HepG2 (cell line): Measurements from ENCODE around the gene ABT1. TPM values are rescaled to one million over a fixed set of nuclear protein-coding genes. Genes with fewer than 3 reads are reported as not detected.

Experiments
- ADNP ChIP-seq: sonication (generic); formaldehyde crosslinking; IDR thresholded peaks from 2 replicates; pipeline ENCODE4 v1.4.0; 2020; ENCODE audit warnings: missing genetic modification reagents
- AHDC1 ChIP-seq: sonication (generic); formaldehyde crosslinking; IDR thresholded peaks from 2 replicates; pipeline ENCODE4 v1.5.1; 2020; ENCODE audit warnings: mild to moderate bottlenecking, missing genetic modification reagents, borderline replicate concordance
- FOXA3 ChIP-seq: IDR thresholded peaks from 2 replicates; pipeline ENCODE4 v1.6.1; 2016; ENCODE audit warnings: missing genetic modification reagents, missing compliant biosample characterization
- FOXK1 ChIP-seq: sonication (generic); formaldehyde crosslinking; IDR thresholded peaks from 2 replicates; pipeline ENCODE4 v1.4.0; 2020; ENCODE audit warnings: low read depth, missing genetic modification reagents, borderline replicate concordance
- HOXA7 ChIP-seq: sonication (generic); formaldehyde crosslinking; IDR thresholded peaks from 2 replicates; pipeline ENCODE4 v1.8.1; 2022; ENCODE audit warnings: mild to moderate bottlenecking, missing genetic modification reagents, moderate library complexity
- MEF2D ChIP-seq: sonication (generic); formaldehyde crosslinking; IDR thresholded peaks from 2 replicates; pipeline ENCODE4 v1.5.1; 2020; ENCODE audit warnings: mild to moderate bottlenecking, missing genetic modification reagents
- MEIS1 ChIP-seq: sonication (generic); formaldehyde crosslinking; IDR thresholded peaks from 2 replicates; pipeline ENCODE4 v1.9.0; 2021; ENCODE audit warnings: mild to moderate bottlenecking, missing genetic modification reagents, moderate library complexity, borderline replicate concordance
- MYC ChIP-seq: sonication (generic); formaldehyde crosslinking; IDR thresholded peaks from 2 replicates; pipeline ENCODE4 v1.9.0; 2021; ENCODE audit warnings: missing genetic modification reagents, borderline replicate concordance
- TSC22D2 ChIP-seq: sonication (generic); formaldehyde crosslinking; IDR thresholded peaks from 2 replicates; pipeline ENCODE4 v1.5.1; 2020; ENCODE audit warnings: missing genetic modification reagents, mild to moderate bottlenecking, borderline replicate concordance
- XRCC5 ChIP-seq: fragments of 200-400 bp; formaldehyde crosslinking; optimal IDR thresholded peaks from 2 replicates; pipeline ENCODE3; 2017; ENCODE audit warnings: mild to moderate bottlenecking, low read length
- ZBED4 ChIP-seq: sonication (generic); formaldehyde crosslinking; IDR thresholded peaks from 2 replicates; pipeline ENCODE4 v1.4.0; 2020; ENCODE audit warnings: missing genetic modification reagents, borderline replicate concordance
- ZBTB3 ChIP-seq: sonication (generic); formaldehyde crosslinking; IDR thresholded peaks from 2 replicates; pipeline ENCODE4 v1.4.0; 2020; ENCODE audit warnings: low read depth, mild to moderate bottlenecking, moderate library complexity, missing genetic modification reagents, borderline replicate concordance
- ZNF709 ChIP-seq: sonication (generic); formaldehyde crosslinking; IDR thresholded peaks from 2 replicates; pipeline ENCODE4 v1.5.0; 2020; ENCODE audit warnings: mild to moderate bottlenecking, missing genetic modification reagents
- ZNF784 ChIP-seq: sonication (generic); formaldehyde crosslinking; IDR thresholded peaks from 2 replicates; pipeline ENCODE4 v1.5.1; 2020; ENCODE audit warnings: missing genetic modification reagents, mild to moderate bottlenecking, borderline replicate concordance
- polyA plus RNA-seq, 8 experiments: library from polyadenylated mRNA; depleted of rRNA in 3 of 8; stranded (reverse) in 7 of 8; unstranded in 1 of 8; fragments of >200 nt; fragmentation: Illumina TruSeq in 4 of 8; extraction: Trizol in 4 of 8; gene quantifications; 2 replicates each; pipeline versions ENCODE4 v1.2.1 to v1.2.3, GENCODE V29; 2011 to 2016; ENCODE audit warnings: low read depth in 4 of 8, missing spikeins in 1 of 8, mixed read lengths in 1 of 8; ENCODE audit not compliant: insufficient read depth in 1 of 8
- total RNA-seq, 5 experiments: library from RNA; depleted of rRNA; stranded (reverse); fragments of >200 nt; fragmentation: Illumina TruSeq; extraction: Trizol; gene quantifications; 2 replicates each; pipeline ENCODE4 v1.2.3, GENCODE V29; 2016; ENCODE audit warnings: low read depth in 1 of 5

Gene ABT1
- total and polyA plus RNA-seq, 2 of the 13 experiments (the other 11 are each of a cell fraction or from before 2014, with no cell fraction given), result 38.4 TPM

- TF ChIP-seq ZNF784 (CRISPR knock-in tag), result peak; percentile 59; the same call in 1 of the 2 replicates
- TF ChIP-seq ZBTB3 (CRISPR knock-in tag), result no peak
- no peak for TF ChIP-seq ZNF709
- TF ChIP-seq MEIS1 (CRISPR knock-in tag), result peak; percentile 89; the same call in 1 of the 2 replicates
- peak; percentile 99 for TF ChIP-seq FOXK1 (CRISPR knock-in tag)
- TF ChIP-seq MYC (CRISPR knock-in tag), result peak; percentile 37; the same call in 1 of the 2 replicates
- peak; percentile 82 for TF ChIP-seq XRCC5
- TF ChIP-seq ADNP (CRISPR knock-in tag), result peak; percentile 90
- peak; percentile 95 for TF ChIP-seq FOXA3 (CRISPR knock-in tag)
- TF ChIP-seq ZBED4 (CRISPR knock-in tag), result peak; percentile 72; the same call in 1 of the 2 replicates
- TF ChIP-seq TSC22D2 (CRISPR knock-in tag), result peak; percentile 78; the same call in 1 of the 2 replicates
- TF ChIP-seq AHDC1 (CRISPR knock-in tag), result peak; percentile 24; the same call in 1 of the 2 replicates
- peak; percentile 72 for TF ChIP-seq MEF2D (CRISPR knock-in tag)
- no peak for TF ChIP-seq HOXA7
These were observed 27.9 kb upstream of the ABT1 start (continued) for GRCh38 chr6:26568601-26569432.
